ENCODE data around the gene ZNF3. TPM values are rescaled to one million over a fixed set of nuclear protein-coding genes. Genes with fewer than 3 reads are reported as not detected.

The ZNF3 gene
- polyA plus RNA-seq, 1 donor from 2014 or later = 31.7 TPM

GRCh38 chr7:100087055-100087750, 5.7 kb upstream of the ZNF3 start:
- H3K36me3 Mint-ChIP-seq = no peaks in the 10 kb centered on the region
- H3K4me1 Mint-ChIP-seq = peaks cover 18 to 22% (median 21%) of the 10 kb centered on the region in 3 donors
- peak overlapping the region; percentile 2 to 99 (median 94) for H3K27ac Mint-ChIP-seq
- H3K4me3 Mint-ChIP-seq = peak overlapping the region; percentile 3 to 95 (median 58)
- H3K9me3 Mint-ChIP-seq = no peaks in the 10 kb centered on the region
- peaks cover 2% of the 10 kb centered on the region for H3K27me3 Mint-ChIP-seq

- H3K4me1 Mint-ChIP-seq = peaks cover 24 to 31% (median 26%) of the 10 kb centered on the region in 3 donors
- H3K9me3 Mint-ChIP-seq = no peaks in the 10 kb centered on the region
- H3K27me3 Mint-ChIP-seq = peaks cover 2% of the 10 kb centered on the region
- H3K4me3 Mint-ChIP-seq = peak overlapping the region in 2 of 4 donors; percentile 17 to 76
- peak overlapping the region in 2 of 3 donors; percentile 10 to 99 for H3K27ac Mint-ChIP-seq
- H3K36me3 Mint-ChIP-seq = no peaks in the 10 kb centered on the region
Measured at GRCh38 chr7:100085515-100085914, 4.0 kb upstream of the ZNF3 start.

GRCh38 chr7:100082978-100083377, 1.5 kb upstream of the ZNF3 start:
- peak overlapping the region; percentile 78 to 96 (median 94) for H3K4me3 Mint-ChIP-seq
- H3K36me3 Mint-ChIP-seq = no peaks in the 10 kb centered on the region
- peaks cover 21 to 29% (median 24%) of the 10 kb centered on the region in 3 donors for H3K4me1 Mint-ChIP-seq
- H3K27ac Mint-ChIP-seq = peak overlapping the region; percentile 93 to 98 (median 97)
- H3K9me3 Mint-ChIP-seq = no peaks in the 10 kb centered on the region
- H3K27me3 Mint-ChIP-seq = no peaks in the 10 kb centered on the region

GRCh38 chr7:100080907-100081534, 502 bp downstream of the ZNF3 start:
- Mint-ChIP-seq H3K36me3 (no peaks in the 10 kb centered on the region), H3K9me3 (no peaks in the 10 kb centered on the region), H3K4me3 (peak overlapping the region; percentile 78 to 96 (median 94)), H3K27me3 (no peaks in the 10 kb centered on the region), H3K4me1 (peaks cover 21 to 26% (median 25%) of the 10 kb centered on the region in 3 donors), H3K27ac (peak overlapping the region; percentile 88 to 98 (median 93))

- H3K4me3 Mint-ChIP-seq = peak overlapping the region in 3 of 4 donors; percentile 36 to 78 (median 70)
- H3K9me3 Mint-ChIP-seq = no peaks in the 10 kb centered on the region
- H3K4me1 Mint-ChIP-seq = peaks cover 24 to 25% (median 24%) of the 10 kb centered on the region in 3 donors
- H3K27ac Mint-ChIP-seq = peak overlapping the region in 1 of 3 donors; percentile 69
- peaks cover 7% of the 10 kb centered on the region for H3K36me3 Mint-ChIP-seq
- no peaks in the 10 kb centered on the region for H3K27me3 Mint-ChIP-seq
Measured at GRCh38 chr7:100079024-100079560, 2.4 kb downstream of the ZNF3 start.

- peaks cover 16 to 19% (median 17%) of the 10 kb centered on the region in 3 donors for H3K4me1 Mint-ChIP-seq
- peak overlapping the region in 1 of 4 donors; percentile 69 for H3K4me3 Mint-ChIP-seq
- H3K27me3 Mint-ChIP-seq = no peaks in the 10 kb centered on the region
- H3K27ac Mint-ChIP-seq = peak overlapping the region in 2 of 3 donors; percentile 39 to 69
- peaks cover 3 to 7% (median 4%) of the 10 kb centered on the region in 3 donors for H3K9me3 Mint-ChIP-seq
- H3K36me3 Mint-ChIP-seq = peaks cover 17% of the 10 kb centered on the region
Measured at GRCh38 chr7:100077205-100077604, 4.3 kb downstream of the ZNF3 start.

- Mint-ChIP-seq H3K27me3 (no peaks in the 10 kb centered on the region), H3K27ac (no peak overlapping the region), H3K36me3 (peaks cover 33% of the 10 kb centered on the region), H3K4me1 (peaks cover 6 to 11% (median 10%) of the 10 kb centered on the region in 3 donors), H3K4me3 (peak overlapping the region in 1 of 4 donors; percentile 55), H3K9me3 (peaks cover 5 to 23% (median 17%) of the 10 kb centered on the region in 3 donors)
Measured at GRCh38 chr7:100075418-100075817, 6.1 kb downstream of the ZNF3 start.

- no peaks in the 10 kb centered on the region for H3K27me3 Mint-ChIP-seq
Measured at GRCh38 chr7:100074841-100075240, 6.7 kb downstream of the ZNF3 start.

GRCh38 chr7:100072462-100072861, 9.1 kb downstream of the ZNF3 start:
- H3K27me3 Mint-ChIP-seq = no peaks in the 10 kb centered on the region
- H3K4me3 Mint-ChIP-seq = peak overlapping the region in 1 of 4 donors; percentile 6
- peaks cover 7 to 23% (median 17%) of the 10 kb centered on the region in 3 donors for H3K9me3 Mint-ChIP-seq
- peaks cover 0 to 3% (median 2%) of the 10 kb centered on the region in 3 donors for H3K4me1 Mint-ChIP-seq
- H3K36me3 Mint-ChIP-seq = peaks cover 46% of the 10 kb centered on the region
- no peak overlapping the region for H3K27ac Mint-ChIP-seq

More at GRCh38 chr7:100074841-100075240, 6.7 kb downstream of the ZNF3 start:
- Mint-ChIP-seq H3K36me3 (peaks cover 39% of the 10 kb centered on the region), H3K4me3 (no peak overlapping the region), H3K9me3 (peaks cover 7 to 23% (median 17%) of the 10 kb centered on the region in 3 donors), H3K4me1 (peaks cover 6% of the 10 kb centered on the region in 3 donors), H3K27ac (no peak overlapping the region)

- Mint-ChIP-seq H3K9me3 (peaks cover 7 to 23% (median 17%) of the 10 kb centered on the region in 3 donors), H3K27ac (peak overlapping the region in 2 of 3 donors; percentile 39 to 42), H3K4me3 (no peak overlapping the region), H3K36me3 (peaks cover 46% of the 10 kb centered on the region), H3K4me1 (peaks cover 0 to 3% (median 0%) of the 10 kb centered on the region in 3 donors), H3K27me3 (no peaks in the 10 kb centered on the region)
Measured at GRCh38 chr7:100071018-100071723, 10.4 kb downstream of the ZNF3 start.

- H3K9me3 Mint-ChIP-seq = peaks cover 7 to 23% (median 17%) of the 10 kb centered on the region in 3 donors
- H3K36me3 Mint-ChIP-seq = peaks cover 46% of the 10 kb centered on the region
- H3K4me1 Mint-ChIP-seq = no peaks in the 10 kb centered on the region
- H3K27ac Mint-ChIP-seq = peak overlapping the region in 1 of 3 donors; percentile 62
- no peaks in the 10 kb centered on the region for H3K27me3 Mint-ChIP-seq
- no peak overlapping the region for H3K4me3 Mint-ChIP-seq
Measured at GRCh38 chr7:100069991-100070390, 11.5 kb downstream of the ZNF3 start.

GRCh38 chr7:100066953-100067352, 14.6 kb downstream of the ZNF3 start:
- Mint-ChIP-seq H3K36me3 (peaks cover 26% of the 10 kb centered on the region), H3K9me3 (peaks cover 2 to 13% (median 11%) of the 10 kb centered on the region in 3 donors), H3K27ac (peak overlapping the region in 1 of 3 donors; percentile 11), H3K4me1 (peaks cover 0 to 1% (median 0%) of the 10 kb centered on the region in 3 donors), H3K4me3 (peak overlapping the region in 1 of 4 donors; percentile 45), H3K27me3 (no peaks in the 10 kb centered on the region)

- Mint-ChIP-seq H3K4me3 (no peak overlapping the region), H3K27ac (no peak overlapping the region), H3K4me1 (peaks cover 0 to 2% (median 0%) of the 10 kb centered on the region in 3 donors), H3K27me3 (no peaks in the 10 kb centered on the region), H3K9me3 (peaks cover 0 to 2% (median 2%) of the 10 kb centered on the region in 3 donors), H3K36me3 (peaks cover 15% of the 10 kb centered on the region)
Measured at GRCh38 chr7:100065452-100066186, 15.9 kb downstream of the ZNF3 start.

GRCh38 chr7:100064162-100064561, 17.4 kb downstream of the ZNF3 start:
- Mint-ChIP-seq H3K4me1 (peaks cover 0 to 4% (median 3%) of the 10 kb centered on the region in 3 donors), H3K4me3 (no peak overlapping the region), H3K27me3 (no peaks in the 10 kb centered on the region), H3K9me3 (no peaks in the 10 kb centered on the region), H3K36me3 (peaks cover 3% of the 10 kb centered on the region), H3K27ac (peak overlapping the region in 2 of 3 donors; percentile 19 to 77)

Measured in IgD-negative memory B cell (primary cell).